GM19463 (cell line): ENCODE results near the gene PAN3.
"Not testable (repeated sequence)": the region's sequence is repeated elsewhere in the genome, so short reads cannot be mapped to it uniquely, and the experiment has no call there.

ENCODE experiments used
- ATAC-seq: cut with Tn5 transposase; IDR thresholded peaks from one replicate; pipeline ENCODE4 v1.9.1; 2021; ENCODE audit warnings: mild to moderate bottlenecking, moderate library complexity; ENCODE audit not compliant: unreplicated experiment

Gene PAN3, protein sequence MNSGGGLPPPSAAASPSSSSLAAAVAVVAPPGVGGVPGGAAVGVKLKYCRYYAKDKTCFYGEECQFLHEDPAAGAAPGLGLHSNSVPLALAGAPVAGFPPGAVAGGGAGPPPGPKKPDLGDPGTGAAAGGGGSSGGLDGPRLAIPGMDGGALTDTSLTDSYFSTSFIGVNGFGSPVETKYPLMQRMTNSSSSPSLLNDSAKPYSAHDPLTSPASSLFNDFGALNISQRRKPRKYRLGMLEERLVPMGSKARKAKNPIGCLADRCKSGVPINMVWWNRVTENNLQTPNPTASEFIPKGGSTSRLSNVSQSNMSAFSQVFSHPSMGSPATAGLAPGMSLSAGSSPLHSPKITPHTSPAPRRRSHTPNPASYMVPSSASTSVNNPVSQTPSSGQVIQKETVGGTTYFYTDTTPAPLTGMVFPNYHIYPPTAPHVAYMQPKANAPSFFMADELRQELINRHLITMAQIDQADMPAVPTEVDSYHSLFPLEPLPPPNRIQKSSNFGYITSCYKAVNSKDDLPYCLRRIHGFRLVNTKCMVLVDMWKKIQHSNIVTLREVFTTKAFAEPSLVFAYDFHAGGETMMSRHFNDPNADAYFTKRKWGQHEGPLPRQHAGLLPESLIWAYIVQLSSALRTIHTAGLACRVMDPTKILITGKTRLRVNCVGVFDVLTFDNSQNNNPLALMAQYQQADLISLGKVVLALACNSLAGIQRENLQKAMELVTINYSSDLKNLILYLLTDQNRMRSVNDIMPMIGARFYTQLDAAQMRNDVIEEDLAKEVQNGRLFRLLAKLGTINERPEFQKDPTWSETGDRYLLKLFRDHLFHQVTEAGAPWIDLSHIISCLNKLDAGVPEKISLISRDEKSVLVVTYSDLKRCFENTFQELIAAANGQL

DNA sequence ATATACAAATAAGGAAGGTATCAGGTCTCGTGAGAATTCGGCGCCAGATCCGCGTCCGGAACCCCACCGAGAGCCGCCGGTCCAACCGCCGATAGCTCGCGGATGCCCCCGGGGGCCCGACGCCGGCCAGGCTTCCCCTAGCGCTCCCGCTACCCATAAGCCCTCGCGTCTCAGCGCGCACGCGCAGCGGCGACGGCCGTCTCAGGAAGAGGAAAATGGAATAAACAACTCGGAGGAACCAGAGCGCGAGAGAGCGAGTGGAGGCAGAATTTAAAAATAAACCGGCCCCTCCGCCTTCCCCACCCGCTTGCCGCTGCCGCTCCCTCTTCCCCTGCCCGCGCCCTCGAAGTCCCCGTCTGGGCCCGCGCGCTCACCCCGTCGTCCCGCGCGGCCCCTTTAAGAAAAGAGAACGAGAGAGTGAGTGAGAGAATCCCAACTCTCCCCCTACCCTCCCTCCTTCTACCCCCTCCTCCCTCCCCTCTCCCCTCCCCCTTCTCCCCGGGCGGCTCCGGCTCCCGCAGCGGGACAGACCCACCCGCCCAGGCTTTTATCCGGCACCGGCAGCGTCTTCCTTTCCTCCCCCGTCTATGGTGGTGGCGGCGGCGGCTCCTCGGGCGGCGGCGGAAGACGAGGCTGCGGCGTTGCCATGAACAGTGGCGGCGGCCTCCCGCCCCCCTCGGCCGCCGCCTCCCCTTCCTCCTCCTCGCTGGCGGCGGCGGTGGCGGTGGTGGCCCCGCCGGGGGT is at the start of gene PAN3:
Gene PAN3, plus strand, starts transcription at position 534 of the 744 bp plus-strand sequence. Its CDS starts 113 bp downstream, at position 647.
- ATAC-seq, result peak; percentile 55

DNA sequence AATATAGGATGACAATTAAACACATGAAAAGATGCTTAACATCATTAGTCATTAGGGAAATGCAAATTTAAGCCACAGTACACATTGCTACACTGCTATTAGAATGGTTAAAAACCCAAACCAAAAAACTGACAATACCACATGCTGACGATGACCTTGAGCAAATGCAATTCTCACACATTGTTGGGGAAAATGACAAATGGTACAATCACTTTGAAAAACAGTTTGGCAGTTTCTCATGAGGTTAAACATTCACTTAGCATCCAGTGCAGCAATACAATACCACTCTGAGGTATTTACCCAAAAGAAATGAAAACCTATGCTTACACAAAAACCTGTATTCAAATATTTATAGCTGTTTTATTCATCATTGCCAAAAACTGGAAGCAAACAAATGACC is 49.3 kb upstream of the PAN3 start:
- ATAC-seq, result no peak

DNA sequence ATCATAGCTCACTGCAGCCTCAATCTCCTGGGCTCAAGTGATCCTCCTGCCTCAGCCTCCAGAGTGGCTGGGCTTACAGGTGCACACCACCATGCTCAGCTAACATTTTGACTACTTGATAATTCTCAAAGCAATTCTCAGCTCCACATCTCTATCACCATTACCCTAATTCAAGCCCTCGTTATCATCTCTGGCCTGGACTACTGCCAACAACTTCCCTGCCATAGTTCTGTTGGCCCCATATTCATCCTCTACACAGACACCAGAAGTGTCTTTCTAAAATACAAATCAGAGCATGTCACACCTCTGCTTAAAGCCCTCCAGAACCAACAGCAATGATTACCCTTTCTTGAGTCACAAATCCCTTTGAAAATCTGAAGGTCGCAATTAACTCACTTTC is 45.9 kb upstream of the PAN3 start:
- no peak for ATAC-seq

DNA sequence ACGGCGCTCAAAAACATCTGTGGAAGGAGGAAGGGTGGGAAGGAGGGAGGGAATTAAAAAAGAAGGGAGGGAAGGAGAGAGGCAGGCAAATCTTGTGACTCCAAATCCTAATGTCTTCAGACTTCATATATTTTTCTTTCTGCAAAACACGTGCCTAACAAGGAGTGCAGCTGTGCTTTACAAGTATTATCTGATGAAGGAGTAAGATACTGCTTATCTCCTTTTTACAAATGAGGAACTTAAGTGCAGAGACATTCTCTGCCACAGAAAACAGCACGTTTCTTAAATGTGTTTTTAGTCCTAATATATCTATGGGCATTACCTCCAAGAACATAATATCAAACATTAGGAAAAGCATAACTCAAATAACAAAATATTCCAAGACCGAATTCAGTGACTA is 44.5 kb upstream of the PAN3 start:
- ATAC-seq, result no peak

DNA sequence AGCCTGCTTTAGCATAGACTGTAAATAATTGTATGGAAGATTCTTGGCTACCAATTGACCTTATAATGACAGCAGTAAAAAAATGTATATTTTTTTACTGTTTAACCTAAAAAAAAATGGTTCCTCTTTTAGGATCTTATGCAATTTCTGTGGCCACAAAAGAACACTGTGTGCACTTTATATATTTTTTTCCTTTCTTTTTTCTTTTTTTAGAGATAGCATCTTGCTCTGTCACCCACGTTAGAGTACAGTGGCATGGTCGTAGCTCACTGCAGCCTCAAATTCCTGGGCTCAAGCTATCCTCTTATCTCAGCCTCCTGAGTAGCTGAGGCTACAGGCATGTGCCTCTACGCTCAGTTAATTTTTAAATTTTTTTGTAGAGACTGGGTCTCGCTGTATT is 44.0 kb upstream of the PAN3 start:
- ATAC-seq, result no peak

DNA sequence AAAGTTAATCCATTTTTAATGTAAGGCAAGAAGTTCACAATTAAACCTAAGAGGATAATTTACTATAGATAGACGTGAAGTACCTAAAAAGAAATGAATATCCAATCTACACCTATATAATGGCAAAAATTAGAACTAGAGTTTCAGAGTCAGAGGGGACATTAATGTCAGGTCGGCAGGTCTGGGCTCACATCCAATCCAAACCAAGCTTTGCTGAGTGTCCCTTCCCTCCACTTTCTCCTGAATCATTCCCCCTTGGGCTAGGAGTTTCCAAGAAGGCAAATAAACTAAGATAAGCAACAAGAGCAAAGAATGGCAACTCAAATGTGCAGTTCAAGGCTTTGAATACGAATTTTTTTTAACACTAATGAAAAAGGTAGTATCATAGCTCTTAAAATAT is 40.8 kb upstream of the PAN3 start:
- no peak for ATAC-seq

DNA sequence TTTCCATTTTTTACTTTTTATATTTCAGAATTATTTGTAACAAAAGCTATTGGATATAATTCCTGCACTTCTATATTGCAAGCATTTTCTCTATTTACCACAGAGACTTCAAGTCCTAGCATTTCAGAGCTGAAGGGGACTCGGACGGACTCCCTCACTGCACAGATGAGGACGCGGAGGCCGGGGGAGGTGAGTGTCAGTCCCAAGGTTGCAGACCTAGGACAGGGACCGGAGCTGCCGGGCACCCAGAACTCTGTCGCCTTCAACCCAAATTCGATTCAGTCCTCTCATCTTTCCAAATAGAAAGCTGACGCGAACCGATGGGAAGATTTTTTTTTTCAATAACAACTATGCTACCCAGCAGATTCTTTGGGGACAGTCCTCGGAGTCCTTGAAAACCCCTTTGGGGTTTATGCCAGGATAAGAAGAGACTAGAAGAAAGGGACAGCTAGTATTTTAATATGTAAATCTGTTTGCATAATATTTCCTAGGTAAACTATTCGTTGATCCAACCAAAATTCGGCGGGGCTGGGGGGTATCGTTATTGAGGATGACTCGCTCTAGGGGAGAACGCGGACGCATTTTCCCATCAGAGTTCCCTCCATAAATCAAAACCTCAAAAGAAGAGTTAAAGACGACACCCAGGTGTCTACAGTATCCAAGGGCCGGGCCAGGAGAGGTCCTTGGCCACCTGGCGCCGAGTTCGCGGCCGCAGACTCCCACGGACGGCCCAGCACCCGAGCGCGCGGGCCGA is 38.8 kb upstream of the PAN3 start:
- ATAC-seq, result peak; percentile 15

DNA sequence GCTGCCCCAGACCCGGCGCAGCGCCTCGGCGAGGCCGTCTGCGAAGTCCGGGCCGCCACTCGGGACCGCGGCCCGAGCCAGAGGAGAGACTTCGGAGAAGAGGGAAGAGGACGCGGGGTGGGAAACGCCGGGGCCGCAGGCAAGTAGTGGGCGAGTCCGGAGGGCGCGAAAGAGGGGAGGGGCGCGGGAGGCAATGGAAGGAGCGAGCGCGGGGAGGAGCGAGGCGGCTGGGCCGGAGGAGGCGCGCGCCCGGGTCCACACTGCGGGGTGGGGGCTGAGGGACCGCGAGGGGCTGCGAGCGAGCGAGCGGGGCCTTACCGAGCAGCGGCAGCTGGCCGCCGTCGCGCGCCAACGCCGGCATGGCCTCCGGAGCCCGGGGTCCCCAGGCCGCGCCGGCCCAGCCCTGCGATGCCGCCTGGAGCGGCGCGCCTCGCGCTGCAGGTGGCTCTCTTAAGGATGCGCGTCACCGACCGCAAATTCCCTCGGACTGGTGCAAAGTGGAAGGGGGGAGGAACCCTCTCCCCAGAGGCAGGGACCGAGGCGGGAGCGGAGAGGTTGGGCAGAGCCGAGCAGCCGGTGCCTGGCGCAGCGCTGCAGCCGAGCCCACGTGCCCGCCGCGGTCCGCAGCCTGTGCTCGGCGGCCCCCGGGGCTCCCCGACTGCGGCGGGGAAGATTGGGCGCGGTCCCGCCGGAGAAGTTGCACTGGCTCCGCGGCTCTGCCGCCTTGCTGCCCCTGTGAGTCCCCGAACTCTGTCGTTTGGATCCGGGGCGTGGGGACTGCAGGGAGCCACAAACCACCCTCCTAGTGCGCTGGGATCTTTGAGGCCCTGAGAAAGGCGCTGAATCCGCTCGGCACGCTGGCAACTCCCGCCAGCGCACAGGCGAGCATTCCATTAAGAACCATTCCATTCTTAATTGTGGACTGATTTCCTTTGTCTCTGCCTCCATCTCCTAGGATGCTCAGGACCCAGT is 37.9 kb upstream of the PAN3 start, which contains the start of gene FLT3:
Gene FLT3, minus strand, starts transcription at position 427 of the 972 bp plus-strand sequence. Its CDS starts 66 bp downstream, at position 361.
- ATAC-seq, result peak; percentile 77

DNA sequence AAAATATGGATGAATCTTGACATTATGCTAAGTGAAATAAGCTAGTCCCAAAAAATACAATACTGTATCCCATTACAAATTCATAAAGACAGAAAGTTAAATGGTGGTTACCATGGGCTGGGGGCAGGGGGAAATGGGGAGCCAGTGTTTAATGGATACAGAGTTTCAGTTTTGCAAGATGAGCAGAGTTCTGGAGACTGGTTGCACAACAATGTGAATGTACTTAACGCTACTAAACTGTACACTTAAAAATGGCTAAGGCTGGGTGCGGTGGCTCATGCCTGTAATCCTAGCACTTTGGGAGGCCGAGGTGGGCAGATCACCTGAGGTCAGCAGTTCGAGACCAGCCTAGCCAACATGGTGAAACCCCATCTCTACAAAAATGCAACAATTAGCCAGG is 36.5 kb upstream of the PAN3 start:
- not testable (repeated sequence) for ATAC-seq

DNA sequence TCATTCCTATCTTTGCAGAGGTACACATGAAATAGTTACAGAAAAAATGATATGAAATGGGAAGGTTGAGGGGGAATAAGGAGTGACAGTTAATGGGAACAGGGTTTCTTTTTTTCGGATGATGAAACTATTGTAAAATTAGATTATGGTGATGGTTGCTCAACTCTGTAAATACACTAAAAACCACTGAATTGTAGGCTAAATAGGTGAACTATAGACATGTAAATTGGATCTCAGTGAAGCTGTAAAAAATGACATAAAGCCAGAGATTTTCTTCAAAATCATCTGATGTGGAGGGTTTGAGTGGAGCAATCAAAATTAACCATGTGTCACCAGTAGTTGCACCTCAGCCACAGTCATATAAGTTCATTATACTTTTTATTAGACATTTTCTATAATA is 31.4 kb upstream of the PAN3 start:
- no peak for ATAC-seq

DNA sequence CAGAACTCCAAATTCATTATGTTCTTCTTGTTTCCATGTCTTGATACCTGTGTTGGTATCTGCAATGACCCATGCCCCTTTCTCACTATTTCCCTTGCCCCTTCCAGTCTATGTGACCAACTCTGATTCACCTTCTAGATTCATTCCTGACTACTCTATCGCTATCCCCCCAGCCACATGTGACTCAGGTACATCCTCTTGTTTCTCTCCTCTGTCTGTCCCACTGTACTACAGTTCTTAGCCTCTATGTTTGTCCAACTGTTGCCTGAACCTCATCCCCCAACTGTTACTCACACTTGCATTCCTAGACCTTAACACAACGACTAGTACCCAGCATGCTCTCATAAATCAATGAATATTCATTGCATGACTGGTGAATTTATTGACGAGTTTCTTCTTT is 27.9 kb upstream of the PAN3 start:
- no peak for ATAC-seq

DNA sequence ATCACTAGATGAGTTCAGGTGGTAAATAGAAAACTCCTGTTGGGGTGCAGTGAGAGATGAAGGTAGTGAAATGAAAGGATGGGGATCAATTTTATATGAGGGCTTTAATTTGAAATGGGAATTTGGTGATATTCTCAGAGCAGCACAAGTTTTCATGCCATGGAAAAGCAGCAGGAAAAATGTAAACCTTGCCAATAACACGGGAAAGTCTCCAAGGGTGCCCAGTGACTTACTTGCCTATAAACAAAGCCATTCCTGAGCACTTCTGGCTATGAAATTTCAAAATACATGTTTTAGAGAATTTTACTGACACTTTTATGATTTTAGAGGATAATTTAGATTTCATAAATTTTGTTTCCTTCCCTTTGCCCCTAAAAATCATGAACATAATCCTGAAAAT is 21.6 kb upstream of the PAN3 start:
- ATAC-seq, result no peak

DNA sequence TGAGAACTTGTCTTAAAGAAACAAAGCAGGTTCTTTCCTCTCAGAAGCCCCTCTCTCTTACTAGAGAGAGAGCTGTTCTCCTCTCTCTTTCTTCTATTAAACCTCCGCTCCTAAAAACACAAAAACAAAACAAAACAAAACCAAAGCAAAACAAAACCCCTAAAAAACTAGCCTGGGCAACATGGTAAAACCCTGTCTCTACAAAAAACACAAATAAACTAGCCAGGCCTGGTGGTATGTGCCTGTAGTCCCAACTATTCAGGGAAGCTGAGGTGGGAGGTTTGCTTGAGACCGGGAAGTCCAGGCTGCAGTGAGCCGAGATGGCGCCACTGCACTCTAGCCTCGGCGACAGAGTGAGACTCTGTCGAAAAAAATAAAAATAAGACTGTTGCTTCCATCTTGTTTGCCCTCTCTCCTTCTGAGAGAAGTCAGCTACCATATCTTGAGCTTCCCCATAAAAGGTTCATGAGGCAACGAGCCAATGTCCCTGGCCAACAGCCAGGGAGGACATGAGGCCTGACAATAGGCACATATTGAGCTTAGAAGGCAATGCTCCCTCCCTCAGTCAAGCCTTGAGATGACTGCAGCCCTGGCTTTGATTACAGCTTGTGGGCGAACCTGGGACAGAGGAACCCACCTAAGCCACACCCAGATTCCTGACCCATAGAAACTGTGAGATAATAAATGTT is 20.5 kb upstream of the PAN3 start:
- ATAC-seq, result no peak

DNA sequence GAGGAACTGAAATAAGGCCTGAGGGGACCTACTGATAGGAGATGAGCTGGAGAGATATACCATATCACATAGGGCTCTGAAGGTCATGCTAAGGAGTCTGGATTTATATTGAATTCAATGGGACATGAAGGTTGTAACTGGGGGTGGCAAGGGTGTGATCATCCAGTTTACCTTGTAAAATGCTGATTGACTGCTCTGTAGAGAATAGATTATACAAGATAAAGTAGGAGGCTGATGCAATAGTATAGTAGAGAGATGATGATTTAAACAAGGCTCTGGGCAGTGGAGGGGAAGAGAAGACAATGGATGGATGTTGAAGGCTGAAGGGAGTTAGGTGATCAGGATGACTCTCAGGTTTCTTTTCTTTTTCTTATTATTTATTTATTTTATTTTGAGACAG is 18.0 kb upstream of the PAN3 start:
- no peak for ATAC-seq

DNA sequence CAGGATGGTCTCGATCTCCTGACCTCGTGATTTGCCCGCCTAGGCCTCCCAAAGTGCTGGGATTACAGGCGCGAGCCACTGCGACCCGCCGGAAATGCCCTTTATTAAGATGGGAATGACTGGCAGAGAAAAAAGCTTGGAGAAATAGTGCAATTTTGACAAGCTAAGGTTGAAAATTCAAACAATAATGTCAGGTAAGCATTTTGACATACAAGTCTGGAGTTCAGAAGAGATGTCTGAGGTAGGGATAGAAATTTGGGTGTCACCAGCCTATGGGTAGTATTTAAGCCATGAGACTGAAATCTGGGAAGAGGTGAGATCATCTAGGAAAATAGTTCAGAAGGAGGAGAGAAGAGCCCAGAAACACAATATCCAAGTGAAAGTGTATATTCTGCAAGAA is 17.1 kb upstream of the PAN3 start:
- ATAC-seq, result no peak

DNA sequence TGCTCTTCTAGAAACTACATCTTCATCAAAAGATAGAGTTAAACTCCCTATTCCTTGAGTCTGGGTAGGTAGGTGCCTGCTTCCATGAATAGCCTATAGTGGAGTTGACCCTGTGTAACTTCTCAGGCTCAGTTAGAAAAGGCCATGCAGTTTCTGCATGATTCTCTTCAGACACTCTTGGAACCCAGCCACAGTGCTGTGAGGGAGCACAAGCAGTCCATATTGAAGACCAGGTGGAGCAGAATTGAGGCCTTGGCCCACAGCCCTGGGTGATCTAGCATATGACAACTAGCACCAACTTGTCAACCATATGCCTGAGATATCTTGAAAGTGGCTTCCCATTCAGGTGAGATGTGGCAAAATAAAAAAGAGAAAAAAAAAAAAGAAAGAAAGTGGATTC is 10.3 kb upstream of the PAN3 start:
- ATAC-seq, result no peak

DNA sequence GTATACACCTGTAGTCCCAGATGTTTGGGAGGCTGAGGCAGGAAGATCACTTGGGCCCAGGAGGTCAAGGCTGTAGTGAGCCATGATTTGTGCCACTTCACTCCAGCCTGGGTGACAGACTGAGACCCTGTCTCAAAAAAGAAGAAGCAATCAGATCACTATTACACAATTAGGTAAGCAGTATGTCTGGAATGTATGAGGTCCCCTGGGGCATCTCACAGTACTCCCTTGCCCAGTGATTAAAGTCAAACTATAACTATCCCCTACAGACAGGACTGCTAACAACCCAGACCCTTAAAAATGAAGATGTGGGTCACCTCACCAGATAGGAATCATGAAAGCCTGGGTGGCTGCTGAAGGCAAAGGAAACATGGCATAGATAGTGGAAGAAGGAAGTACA is 9.4 kb upstream of the PAN3 start:
- no peak for ATAC-seq

DNA sequence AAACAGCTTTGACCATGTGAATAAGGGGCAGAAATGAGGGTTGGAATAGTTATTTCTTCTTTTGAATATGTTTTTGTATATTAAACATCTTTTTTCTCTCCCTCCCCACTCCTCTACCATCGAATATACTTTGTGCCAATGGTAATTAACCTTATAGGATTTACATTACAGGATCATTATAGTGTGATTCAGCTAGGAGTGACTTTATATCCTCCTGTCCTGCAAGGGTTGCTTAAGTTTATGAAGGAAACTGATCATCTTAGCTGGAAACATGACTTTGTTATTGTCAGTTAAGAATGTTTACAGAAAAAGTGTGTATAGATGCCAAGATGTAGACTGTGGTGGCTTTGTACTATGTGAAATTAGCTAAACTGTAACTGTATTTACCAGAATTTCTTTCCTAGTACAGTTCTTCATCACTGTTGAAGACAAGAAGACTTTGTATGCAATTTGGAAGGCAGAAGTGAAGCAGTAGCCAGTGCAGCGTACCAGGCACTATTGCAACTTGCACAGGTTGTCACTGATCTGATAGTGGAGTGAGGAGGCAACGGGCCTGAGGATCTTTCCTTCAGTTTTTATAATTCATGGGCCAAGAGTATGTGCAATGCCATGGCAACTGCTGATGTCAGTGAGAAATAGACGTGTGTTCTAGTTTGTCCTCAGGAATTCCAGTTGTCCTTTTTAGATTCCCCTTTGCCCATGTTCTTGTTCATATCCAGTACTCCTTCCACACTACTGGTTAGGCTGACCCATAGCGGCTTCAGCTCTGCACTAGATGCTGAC is 8.2 kb upstream of the PAN3 start:
- ATAC-seq, result no peak
